Endodermal cell (in vitro differentiated cells): Measurements from ENCODE around the gene SMURF2. TPM values are rescaled to one million over a fixed set of nuclear protein-coding genes. Genes with fewer than 3 reads are reported as not detected.

Experiments
- DNase-seq: peaks from one replicate; pipeline ENCODE4 v3.0.0-alpha.2; 2017
- H3K27ac ChIP-seq: 2 replicates; pipeline ENCODE4 v1.5.1; 2013; ENCODE audit warnings: mild to moderate bottlenecking, low read depth, low read length, moderate library complexity
- H3K27me3 ChIP-seq: 2 replicates; pipeline ENCODE4 v1.6.1; 2013; ENCODE audit warnings: mild to moderate bottlenecking, low read length, moderate library complexity; ENCODE audit not compliant: insufficient read depth, control insufficient read depth, poor library complexity, severe bottlenecking
- H3K36me3 ChIP-seq: 2 replicates; pipeline ENCODE4 v1.7.0; 2013; ENCODE audit warnings: mild to moderate bottlenecking, low read length, moderate library complexity; ENCODE audit not compliant: control insufficient read depth, insufficient read depth
- H3K4me1 ChIP-seq: one replicate; pipeline ENCODE4 v1.7.0; 2013; ENCODE audit warnings: low read length; ENCODE audit not compliant: control insufficient read depth, insufficient read depth
- H3K4me3 ChIP-seq: 2 replicates; pipeline ENCODE4 v1.5.1; 2013; ENCODE audit warnings: mild to moderate bottlenecking, low read length, moderate library complexity
- H3K9ac ChIP-seq: 2 replicates; pipeline ENCODE4 v1.6.1; 2013; ENCODE audit warnings: mild to moderate bottlenecking, low read length, moderate library complexity; ENCODE audit not compliant: poor library complexity, severe bottlenecking; ENCODE audit errors: extremely low read depth
- H3K9me3 ChIP-seq: 2 replicates; pipeline ENCODE4 v1.6.1; 2013; ENCODE audit warnings: mild to moderate bottlenecking, low read length, moderate library complexity; ENCODE audit not compliant: control insufficient read depth
- H3K27ac Mint-ChIP-seq: 2 replicates; pipeline ENCODE4 v1.8.0; 2020; ENCODE audit warnings: mixed read lengths
- H3K27me3 Mint-ChIP-seq: 2 replicates; pipeline ENCODE4 v1.8.0; 2021; ENCODE audit warnings: mild to moderate bottlenecking, mixed read lengths; ENCODE audit not compliant: insufficient read depth
- H3K36me3 Mint-ChIP-seq: 2 replicates; pipeline ENCODE4 v1.8.0; 2020; ENCODE audit warnings: low read depth, mixed read lengths
- H3K4me1 Mint-ChIP-seq: 2 replicates; pipeline ENCODE4 v1.8.0; 2020; ENCODE audit warnings: mixed read lengths
- H3K4me3 Mint-ChIP-seq: 2 replicates; pipeline ENCODE4 v1.8.0; 2020; ENCODE audit warnings: mild to moderate bottlenecking, moderate library complexity, mixed read lengths
- H3K9me3 Mint-ChIP-seq: 2 replicates; pipeline ENCODE4 v1.8.0; 2020; ENCODE audit warnings: mild to moderate bottlenecking, mixed read lengths
- CTCF ChIP-seq: fragments of 200-600 bp; sonication (generic); conservative IDR thresholded peaks from 2 replicates; pipeline ENCODE4 v1.5.0; 2021; ENCODE audit warnings: antibody characterized with exemption, mild to moderate bottlenecking
- WGBS, 2 experiments: methylation state at CpG; one replicate each; pipeline versions ENCODE4 v1.1.5 to v1.1.7; 2013; ENCODE audit warnings: missing lambda C conversion rate in 2 of 2, mixed read lengths in 1 of 2; ENCODE audit not compliant: insufficient coverage in 1 of 2, insufficient read length in 1 of 2; 5-methylcytosine and 5-hydroxymethylcytosine counted together
- total RNA-seq, 2 donors: library from RNA; stranded (reverse); fragmentation: NEBNext Ultra II Directional in 1 of 2; extraction: Animal tissue kit (Norgen Biotek cat#: 25700) in 1 of 2; gene quantifications; 2 replicates in 1 of 2; 3 replicates in 1 of 2; pipeline ENCODE4 v1.2.1, GENCODE V29; 2021

Gene SMURF2
- total RNA-seq, 2 donors from 2014 or later = 33.6 to 34.1 TPM

- TF ChIP-seq CTCF = no peak
- no peak for DNase-seq
- no peaks in the 10 kb centered on the region for H3K27me3 ChIP-seq
- H3K4me3 ChIP-seq = no peak overlapping the region
- Mint-ChIP-seq H3K4me3 (no peak overlapping the region), H3K36me3 (peaks cover 59% of the 10 kb centered on the region), H3K27me3 (no peaks in the 10 kb centered on the region), H3K4me1 (no peaks in the 10 kb centered on the region), H3K27ac (no peak overlapping the region), H3K9me3 (no peaks in the 10 kb centered on the region)
- no peak overlapping the region for H3K9ac ChIP-seq
- H3K36me3 ChIP-seq = peaks cover 85% of the 10 kb centered on the region
- H3K9me3 ChIP-seq = no peaks in the 10 kb centered on the region
- no peaks in the 10 kb centered on the region for H3K4me1 ChIP-seq
- H3K27ac ChIP-seq = no peak overlapping the region
- 97 to 100% methylated on average over 2 to 5 of the region's 5 CpGs for WGBS, 2 experiments
These were observed 124.6 kb downstream of the SMURF2 start for GRCh38 chr17:64537488-64537887.

- Histone ChIP-seq H3K9me3 (no peaks in the 10 kb centered on the region), H3K27ac (no peak overlapping the region), H3K27me3 (no peaks in the 10 kb centered on the region), H3K9ac (no peak overlapping the region), H3K4me1 (no peaks in the 10 kb centered on the region), H3K4me3 (no peak overlapping the region), H3K36me3 (peaks cover 85% of the 10 kb centered on the region)
- no peak overlapping the region for H3K27ac Mint-ChIP-seq
- no peak for DNase-seq
- no peaks in the 10 kb centered on the region for H3K4me1 Mint-ChIP-seq
- TF ChIP-seq CTCF = no peak
- H3K4me3 Mint-ChIP-seq = no peak overlapping the region
- WGBS, 2 experiments = 97 to 100% methylated on average over 1 to 2 of the region's 2 CpGs
- H3K27me3 Mint-ChIP-seq = no peaks in the 10 kb centered on the region
- H3K9me3 Mint-ChIP-seq = no peaks in the 10 kb centered on the region
- H3K36me3 Mint-ChIP-seq = peaks cover 64% of the 10 kb centered on the region
These were observed 125.2 kb downstream of the SMURF2 start for GRCh38 chr17:64536913-64537312.

GRCh38 chr17:64535357-64535756 lies 126.8 kb downstream of the SMURF2 start:
- H3K27me3 ChIP-seq = no peaks in the 10 kb centered on the region
- no peaks in the 10 kb centered on the region for H3K4me1 ChIP-seq
- H3K9me3 ChIP-seq = no peaks in the 10 kb centered on the region
- DNase-seq = no peak
- no peaks in the 10 kb centered on the region for H3K27me3 Mint-ChIP-seq
- TF ChIP-seq CTCF = no peak
- no peak overlapping the region for H3K4me3 Mint-ChIP-seq
- 95 to 96% methylated on average over 5 of the region's 6 CpGs for WGBS, 2 experiments
- H3K9ac ChIP-seq = no peak overlapping the region
- H3K4me3 ChIP-seq = no peak overlapping the region
- H3K36me3 ChIP-seq = peaks cover 96% of the 10 kb centered on the region
- peak overlapping the region; percentile 37 for H3K27ac Mint-ChIP-seq
- no peaks in the 10 kb centered on the region for H3K4me1 Mint-ChIP-seq
- no peak overlapping the region for H3K27ac ChIP-seq
- H3K9me3 Mint-ChIP-seq = no peaks in the 10 kb centered on the region
- H3K36me3 Mint-ChIP-seq = peaks cover 73% of the 10 kb centered on the region
